ENCODE results near the gene MLANA.

MLANA gene

GRCh38 chr9:5909976-5910375 is 19.3 kb downstream of the MLANA start:
- no peak for DNase-seq

- no peak for DNase-seq
Measured at GRCh38 chr9:5910413-5911057, 19.8 kb downstream of the MLANA start.

DNA sequence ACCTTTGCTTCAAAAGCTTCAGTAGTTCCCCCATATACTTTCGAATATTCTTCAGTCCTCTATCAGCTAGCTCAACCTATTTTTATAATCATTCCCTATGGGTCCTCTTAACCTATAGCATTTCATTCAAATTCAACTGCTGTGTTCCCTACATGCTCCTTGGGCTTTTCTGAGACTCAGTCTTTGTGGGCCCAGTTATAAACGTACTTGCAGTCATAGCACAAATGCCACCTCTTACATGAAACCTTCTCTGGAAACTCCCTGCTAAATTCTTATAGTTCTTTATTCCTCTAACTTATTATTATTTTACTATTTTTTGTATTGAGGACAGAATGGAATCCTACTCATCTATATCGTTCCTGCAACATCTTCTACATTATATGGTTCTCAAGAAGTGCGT is 24.7 kb downstream of the MLANA start:
- no peak for DNase-seq

DNA sequence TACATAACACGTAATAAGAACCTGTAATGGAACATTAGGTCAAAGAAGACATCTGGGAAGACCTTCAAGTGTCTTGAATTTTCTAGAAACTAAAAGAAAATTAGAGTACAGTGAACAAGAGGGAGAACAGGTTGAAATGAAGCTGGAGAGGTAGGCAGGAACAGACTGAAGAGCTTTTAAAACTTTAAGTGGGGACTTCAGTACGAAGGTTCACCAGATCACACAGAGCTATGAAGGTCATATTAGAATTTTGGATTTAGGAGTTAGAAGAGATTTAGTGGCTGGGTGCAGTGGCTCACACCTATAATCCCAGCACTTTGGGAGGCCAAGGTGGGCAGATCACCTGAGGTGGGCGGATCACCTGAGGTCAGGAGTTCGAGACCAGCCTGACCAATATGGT is 26.6 kb downstream of the MLANA start:
- no peak for DNase-seq

DNA sequence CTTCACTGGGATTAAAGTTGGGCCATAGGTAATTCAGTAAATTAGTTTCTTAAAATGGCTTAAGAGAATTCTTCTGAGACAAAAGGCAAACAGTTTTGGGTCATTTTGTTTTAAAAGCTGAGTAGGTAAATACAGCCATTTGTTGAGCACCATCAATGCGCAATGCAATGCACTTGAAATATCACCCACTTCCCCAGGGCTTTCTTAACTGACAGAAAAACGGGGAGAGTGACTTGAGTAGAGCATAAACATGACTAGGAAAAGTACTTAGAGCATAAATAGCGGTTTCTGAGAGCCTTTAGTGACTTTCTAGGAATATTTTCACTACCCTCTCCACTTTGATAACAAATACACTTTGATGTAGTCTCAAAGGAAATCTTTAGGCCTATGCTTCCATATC is 27.2 kb downstream of the MLANA start:
- no peak for DNase-seq

DNA sequence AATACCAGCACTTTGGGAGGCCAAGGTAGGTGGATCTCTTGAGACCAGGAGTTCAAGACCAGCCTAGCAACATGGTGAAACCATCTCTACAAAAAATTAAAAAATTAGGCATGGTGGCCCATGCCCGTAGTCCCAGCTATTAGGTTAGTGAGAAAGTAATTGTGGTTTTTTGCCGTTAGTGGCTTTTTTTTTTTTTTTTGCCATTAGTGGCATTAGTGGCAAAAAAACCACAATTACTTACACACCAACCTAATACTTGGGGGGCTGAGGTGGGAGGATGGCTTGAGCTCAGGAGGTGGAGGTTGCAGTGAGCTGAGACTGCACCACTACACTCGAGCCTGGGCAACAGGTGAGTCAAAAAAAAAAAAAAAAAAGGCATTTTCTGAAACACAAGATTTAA is 27.8 kb downstream of the MLANA start:
- DNase-seq, result no peak

- no peak for DNase-seq
Measured at GRCh38 chr9:5920860-5921328, 30.2 kb downstream of the MLANA start.

- no peak for DNase-seq
Measured at GRCh38 chr9:5922192-5922591, 31.5 kb downstream of the MLANA start.

DNA sequence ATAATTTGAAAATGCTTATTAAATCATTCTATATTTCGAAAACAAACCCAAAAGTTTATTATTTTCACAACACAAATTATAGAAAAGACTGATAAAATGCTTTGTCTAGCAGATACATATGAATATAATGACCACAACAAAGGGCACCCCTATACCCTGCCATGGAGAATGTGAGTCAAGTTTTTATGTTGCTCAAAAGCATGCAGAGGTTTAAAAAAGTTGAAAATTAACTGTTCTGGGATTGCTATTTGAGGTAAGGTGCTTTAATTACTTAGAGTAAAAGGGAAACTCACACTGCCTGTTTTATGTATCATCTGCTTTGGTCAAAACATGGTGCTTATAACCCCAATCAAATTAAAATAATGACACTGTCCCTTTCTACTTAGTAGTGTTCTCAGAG is 41.0 kb downstream of the MLANA start:
- DNase-seq, result no peak

GRCh38 chr9:5938449-5938848 is 47.8 kb downstream of the MLANA start:
- DNase-seq, result no peak

DNA sequence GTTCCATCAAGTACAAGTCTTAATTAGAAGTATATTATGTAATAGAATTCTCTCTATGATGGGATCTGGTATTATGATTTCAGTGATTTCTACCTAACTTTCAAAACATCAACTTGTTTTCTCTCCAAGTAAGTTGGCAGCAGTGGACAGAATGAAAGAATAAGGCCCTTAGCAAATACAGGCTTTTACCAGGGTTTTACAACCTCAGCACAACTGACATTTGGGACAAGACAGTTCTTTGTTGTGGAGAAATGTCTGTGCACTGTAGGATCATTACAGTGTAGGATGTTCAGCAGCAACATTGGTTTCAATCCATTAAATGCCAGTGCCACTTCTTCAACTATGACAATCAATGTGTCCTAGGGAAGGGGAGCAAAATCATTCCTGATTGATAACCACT is 48.8 kb downstream of the MLANA start:
- DNase-seq, result no peak

DNA sequence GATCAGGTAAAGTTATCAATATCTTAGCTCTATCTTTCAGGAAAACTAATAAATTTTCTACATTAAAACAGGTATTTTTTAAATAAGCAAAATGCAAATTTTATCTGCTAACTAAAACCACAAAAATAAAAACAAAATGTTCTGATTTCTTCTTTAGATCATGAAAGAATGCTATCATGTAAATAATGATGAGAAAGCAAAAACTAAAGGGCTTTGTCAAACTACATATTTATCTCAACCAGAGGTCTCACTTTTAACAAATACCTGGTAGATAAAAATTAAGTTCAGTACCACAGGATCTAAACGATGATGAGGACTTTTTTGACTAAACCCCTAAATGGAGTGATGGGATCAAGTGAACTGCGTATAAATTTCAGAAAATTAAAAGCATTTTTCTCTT is 50.5 kb downstream of the MLANA start:
- DNase-seq, result no peak

- DNase-seq, result no peak
Measured at GRCh38 chr9:5945112-5945511, 54.4 kb downstream of the MLANA start.

GRCh38 chr9:5947912-5948311 is 57.2 kb downstream of the MLANA start:
- DNase-seq, result peak; percentile 25

- no peak for DNase-seq
Measured at GRCh38 chr9:5949103-5949699, 58.5 kb downstream of the MLANA start.

DNA sequence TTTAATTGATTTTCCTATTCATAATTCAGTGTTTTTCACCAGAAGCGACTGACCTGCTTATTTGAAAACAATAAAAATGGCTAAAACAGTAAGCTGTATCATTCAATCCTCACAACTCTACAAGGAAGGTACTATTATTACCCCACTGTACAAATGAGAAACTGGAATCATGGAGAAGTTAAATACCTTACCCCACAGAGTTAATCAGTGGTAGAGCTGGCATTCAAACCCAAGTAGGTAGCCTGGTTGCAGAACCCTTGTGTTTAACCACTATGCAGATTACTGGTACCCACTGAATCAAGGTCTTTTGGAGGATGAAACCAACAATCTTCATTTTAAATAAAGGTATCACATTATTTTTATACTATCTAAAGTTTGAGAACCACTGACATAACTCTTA is 59.6 kb downstream of the MLANA start:
- DNase-seq, result no peak

- DNase-seq, result no peak
Measured at GRCh38 chr9:5951686-5952211, 61.1 kb downstream of the MLANA start.

GRCh38 chr9:5953743-5954707 is 63.3 kb downstream of the MLANA start:
- DNase-seq, result no peak

DNA sequence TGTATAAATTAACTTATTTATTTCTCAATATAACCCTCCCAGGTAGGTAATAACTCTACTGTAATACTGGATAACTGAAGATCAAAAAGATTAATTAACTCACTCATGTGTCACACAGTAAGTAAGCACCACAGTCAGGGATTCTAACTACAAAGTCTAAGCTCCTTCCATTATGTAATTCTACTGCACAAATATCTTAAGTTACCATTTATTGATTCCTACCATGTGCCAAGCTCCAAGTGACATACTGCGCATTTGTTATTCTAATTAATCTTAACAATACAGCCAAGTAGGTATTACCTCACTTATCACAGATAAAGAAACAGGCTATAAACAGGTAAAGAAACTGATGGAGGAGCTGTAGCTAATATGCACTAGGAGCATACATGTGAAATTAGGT is 66.5 kb downstream of the MLANA start:
- DNase-seq, result no peak

- no peak for DNase-seq
Measured at GRCh38 chr9:5958273-5958672, 67.6 kb downstream of the MLANA start.
